OCI-LY7 (cell line): Measurements from ENCODE around the gene WSB1. TPM values are rescaled to one million over a fixed set of nuclear protein-coding genes. Genes with fewer than 3 reads are reported as not detected.

Experiments used
- BruUV-seq: library from RNA; stranded (reverse); fragments of 400-500 nt; replicated peaks from 2 replicates; lab custom pipeline; 2021; lab: Mats Ljungman, UMichigan
- CTCF ChIA-PET: fragments of 300-600 bp; sonication (Branson Sonifier 250); formaldehyde crosslinking; loops from one replicate; lab custom pipeline; 2022; ENCODE audit warnings: antibody characterized with exemption; ENCODE audit not compliant: unreplicated experiment; lab: Charles Lee
- POLR2A ChIA-PET: fragments of 300-600 bp; sonication (Branson Sonifier 250); formaldehyde crosslinking; loops from one replicate; lab custom pipeline; 2022; ENCODE audit warnings: antibody characterized with exemption; lab: Charles Lee
- DNase-seq: peaks from one replicate; pipeline ENCODE4 v3.0.0-alpha.2; 2015; ENCODE audit warnings: low spot score
- H2AFZ ChIP-seq: fragments of 200-600 bp; sonication (generic), shearing (Covaris generic); 2 replicates; pipeline ENCODE4 v1.6.1; 2014; ENCODE audit warnings: mild to moderate bottlenecking, antibody characterized with exemption, low read length, moderate library complexity
- H3K27ac ChIP-seq: fragments of 200-600 bp; sonication (generic); 2 replicates; pipeline ENCODE4 v1.5.1; 2014; ENCODE audit warnings: mixed run types, low read depth, mild to moderate bottlenecking, moderate library complexity, low read length, inconsistent platforms; ENCODE audit not compliant: poor library complexity, severe bottlenecking
- H3K36me3 ChIP-seq: fragments of 200-600 bp; sonication (generic); 2 replicates; pipeline ENCODE4 v1.6.1; 2014; ENCODE audit warnings: mild to moderate bottlenecking, antibody characterized with exemption, low read length, moderate library complexity, mixed read lengths; ENCODE audit not compliant: insufficient read depth
- H3K4me1 ChIP-seq: fragments of 200-600 bp; sonication (generic); 2 replicates; pipeline ENCODE4 v1.5.1; 2014; ENCODE audit warnings: mild to moderate bottlenecking, low read length; ENCODE audit not compliant: insufficient read depth, poor library complexity, severe bottlenecking
- H3K4me2 ChIP-seq: fragments of 200-600 bp; sonication (generic); 2 replicates; pipeline ENCODE4 v1.6.1; 2014; ENCODE audit warnings: mild to moderate bottlenecking, low read length
- H3K4me3 ChIP-seq: fragments of 200-600 bp; sonication (generic); 2 replicates; pipeline ENCODE4 v1.5.1; 2014; ENCODE audit warnings: mild to moderate bottlenecking, low read depth, low read length; ENCODE audit not compliant: poor library complexity, severe bottlenecking
- H3K79me2 ChIP-seq: fragments of 200-600 bp; sonication (generic); 2 replicates; pipeline ENCODE4 v1.6.1; 2016; ENCODE audit warnings: low read depth, mild to moderate bottlenecking, low read length, moderate library complexity, mixed read lengths; ENCODE audit not compliant: insufficient read depth
- H3K9me2 ChIP-seq: fragments of 200-600 bp; sonication (generic); 2 replicates; pipeline ENCODE4 v1.6.1; 2016; ENCODE audit warnings: mild to moderate bottlenecking, low read length, mixed read lengths; ENCODE audit not compliant: insufficient read depth
- H3K9me3 ChIP-seq: fragments of 200-600 bp; sonication (generic); 2 replicates; pipeline ENCODE4 v1.6.1; 2014; ENCODE audit warnings: mild to moderate bottlenecking, mixed run types, low read length, mixed read lengths
- H4K20me1 ChIP-seq: fragments of 200-600 bp; sonication (generic); 2 replicates; pipeline ENCODE4 v1.6.1; 2014; ENCODE audit warnings: mild to moderate bottlenecking, antibody characterized with exemption, low read length, moderate library complexity, mixed read lengths; ENCODE audit not compliant: insufficient read depth
- EZH2phosphoT487 ChIP-seq: fragments of 200-600 bp; sonication (generic); IDR thresholded peaks from 2 replicates; pipeline ENCODE4 v1.6.1; 2018; ENCODE audit warnings: low read depth, borderline replicate concordance, mild to moderate bottlenecking, mixed run types, antibody characterized with exemption, low read length, moderate library complexity, mixed read lengths
- intact Hi-C: fragments of 100-400 bp; cut with micrococcal nuclease; formaldehyde crosslinking; loops from one replicate; pipeline ENCODE4 v1.10.0; 2022; ENCODE audit not compliant: unreplicated experiment
- total RNA-seq, 2 experiments: library from RNA; depleted of rRNA in 1 of 2; stranded (reverse); fragments of >200 nt in 1 of 2; shearing (Covaris generic) in 1 of 2; gene quantifications; 2 replicates each; pipeline ENCODE4 v1.2.3, GENCODE V29; 2014 to 2022
- TF ChIP-seq, protein P1 (sequence below): fragments of 200-600 bp; sonication (generic); conservative IDR thresholded peaks from 2 replicates; pipeline ENCODE4 v1.5.1; 2014; ENCODE audit warnings: mild to moderate bottlenecking, antibody characterized with exemption, low read length, moderate library complexity, mixed read lengths

Gene WSB1
- total RNA-seq, 2 experiments from 2014 or later: 115 to 118 TPM

DNA sequence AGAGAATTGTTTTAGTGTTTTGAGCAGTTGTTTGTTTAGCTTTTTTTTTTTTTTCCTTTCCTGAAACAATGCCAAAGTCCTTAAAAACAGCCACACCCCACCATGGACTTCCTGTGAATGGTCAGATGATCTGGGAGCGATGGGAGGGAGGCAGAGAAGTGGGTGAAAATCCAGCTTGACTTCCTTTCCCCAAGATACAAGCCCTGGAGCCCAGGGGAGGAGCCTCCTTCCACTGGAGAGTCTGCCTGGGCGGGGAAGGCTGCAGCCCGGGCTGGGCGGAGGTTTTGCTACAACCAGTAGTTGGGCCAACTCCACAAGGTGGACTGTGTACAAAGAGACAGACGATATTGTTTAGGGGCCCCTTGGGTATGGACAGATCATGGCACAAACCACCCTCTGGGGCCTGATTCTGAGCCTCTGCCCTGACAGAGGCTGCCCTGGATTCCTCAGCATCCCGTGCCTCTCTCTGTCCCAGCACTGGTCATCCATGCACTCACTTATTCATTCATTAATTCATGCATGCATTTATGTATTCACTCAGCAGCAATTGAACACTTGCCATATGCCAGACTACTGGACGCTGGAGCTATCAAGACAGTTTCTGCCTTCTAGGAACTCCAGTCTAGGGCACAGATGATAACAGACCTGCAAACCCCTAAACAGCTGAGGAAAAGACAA is 29.8 kb downstream of the WSB1 start:
- no peak overlapping the region for H3K4me3 ChIP-seq
- H3K4me1 ChIP-seq: no peaks in the 10 kb centered on the region
- intact Hi-C loops: no loop called here
- H3K4me2 ChIP-seq: no peak overlapping the region
- peaks cover 4% of the 10 kb centered on the region for H3K36me3 ChIP-seq
- POLR2A ChIA-PET: interaction anchor here (0.6 to 1.7 kb wide), 2 partner anchors 9 to 117 kb away, joined by 3 to 8 read pairs; no protein-coding TSS in a partner anchor
- no peaks in the 10 kb centered on the region for H3K79me2 ChIP-seq
- H3K9me2 ChIP-seq: no peaks in the 10 kb centered on the region
- TF ChIP-seq, protein P1, sequence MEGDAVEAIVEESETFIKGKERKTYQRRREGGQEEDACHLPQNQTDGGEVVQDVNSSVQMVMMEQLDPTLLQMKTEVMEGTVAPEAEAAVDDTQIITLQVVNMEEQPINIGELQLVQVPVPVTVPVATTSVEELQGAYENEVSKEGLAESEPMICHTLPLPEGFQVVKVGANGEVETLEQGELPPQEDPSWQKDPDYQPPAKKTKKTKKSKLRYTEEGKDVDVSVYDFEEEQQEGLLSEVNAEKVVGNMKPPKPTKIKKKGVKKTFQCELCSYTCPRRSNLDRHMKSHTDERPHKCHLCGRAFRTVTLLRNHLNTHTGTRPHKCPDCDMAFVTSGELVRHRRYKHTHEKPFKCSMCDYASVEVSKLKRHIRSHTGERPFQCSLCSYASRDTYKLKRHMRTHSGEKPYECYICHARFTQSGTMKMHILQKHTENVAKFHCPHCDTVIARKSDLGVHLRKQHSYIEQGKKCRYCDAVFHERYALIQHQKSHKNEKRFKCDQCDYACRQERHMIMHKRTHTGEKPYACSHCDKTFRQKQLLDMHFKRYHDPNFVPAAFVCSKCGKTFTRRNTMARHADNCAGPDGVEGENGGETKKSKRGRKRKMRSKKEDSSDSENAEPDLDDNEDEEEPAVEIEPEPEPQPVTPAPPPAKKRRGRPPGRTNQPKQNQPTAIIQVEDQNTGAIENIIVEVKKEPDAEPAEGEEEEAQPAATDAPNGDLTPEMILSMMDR: no peak
- TF ChIP-seq EZH2phosphoT487: no peak
- H3K27ac ChIP-seq: no peak overlapping the region
- no peak for DNase-seq
- H4K20me1 ChIP-seq: no peaks in the 10 kb centered on the region
- no peaks in the 10 kb centered on the region for H3K9me3 ChIP-seq
- CTCF ChIA-PET: interaction anchor here (1.0 kb wide), 1 partner anchor 78 kb away, joined by 4 read pairs; no protein-coding TSS in a partner anchor
- BruUV-seq: no TSS peak
- no peak overlapping the region for H2AFZ ChIP-seq

DNA sequence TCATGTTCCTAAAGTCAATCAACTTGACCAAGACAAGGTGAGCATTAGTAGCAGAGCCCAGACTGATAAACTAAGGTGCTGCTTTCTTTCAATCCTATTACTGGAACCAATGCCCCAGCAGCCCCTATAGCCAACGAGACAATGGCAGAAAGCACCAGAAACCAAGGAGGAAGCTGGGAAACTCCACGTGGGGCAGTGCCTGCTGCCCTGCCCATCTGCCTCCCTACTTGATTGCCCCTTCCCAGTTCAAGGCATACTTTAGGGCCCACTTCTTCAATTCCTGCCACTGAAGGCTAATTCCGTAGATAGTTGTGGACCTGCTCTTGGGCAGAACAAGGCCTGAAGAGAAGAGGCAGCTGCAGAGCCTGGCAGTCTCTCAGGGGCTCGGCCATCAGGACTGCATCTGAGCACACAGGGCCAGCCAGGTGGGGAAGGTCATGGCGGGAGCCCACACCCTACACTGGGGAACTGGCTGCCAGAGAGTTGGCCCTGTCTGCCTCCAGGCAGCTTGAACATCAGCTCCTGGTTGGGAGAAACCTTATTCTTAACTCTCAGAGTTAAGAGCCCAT is 30.9 kb downstream of the WSB1 start:
- Histone ChIP-seq H3K9me2 (no peaks in the 10 kb centered on the region), H3K79me2 (no peaks in the 10 kb centered on the region), H3K9me3 (no peaks in the 10 kb centered on the region), H3K4me1 (no peaks in the 10 kb centered on the region), H3K27ac (no peak overlapping the region), H3K4me2 (no peak overlapping the region), H4K20me1 (no peaks in the 10 kb centered on the region), H2AFZ (no peak overlapping the region), H3K4me3 (no peak overlapping the region), H3K36me3 (no peaks in the 10 kb centered on the region)
- intact Hi-C loops: no loop called here
- no peak for TF ChIP-seq EZH2phosphoT487
- TF ChIP-seq, protein P1: no peak
- CTCF ChIA-PET: no interaction called here
- DNase-seq: no peak
- no TSS peak for BruUV-seq
- POLR2A ChIA-PET: interaction anchor here (1.7 kb wide), 1 partner anchor 10 kb away, joined by 3 read pairs; no protein-coding TSS in a partner anchor

DNA sequence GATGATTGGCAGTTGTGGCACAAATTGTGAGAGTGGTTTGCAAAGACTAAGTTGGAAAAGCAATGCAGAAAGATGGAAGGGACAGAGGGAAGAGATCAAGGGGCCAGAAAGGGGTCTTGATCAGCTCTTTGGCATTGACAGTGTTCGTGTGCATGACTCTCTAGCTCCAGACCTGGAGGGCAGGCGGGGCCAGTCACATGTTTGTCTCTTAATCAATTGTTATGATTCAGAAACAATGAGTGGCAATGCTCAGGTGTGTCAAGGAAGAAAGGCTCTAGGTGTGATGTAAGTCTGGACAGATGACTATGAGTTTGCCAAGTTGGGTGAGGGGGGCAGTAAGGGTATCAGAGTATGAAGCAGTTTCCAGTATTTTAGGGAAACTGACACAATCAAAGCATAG is 32.1 kb downstream of the WSB1 start:
- BruUV-seq: no TSS peak
- no peaks in the 10 kb centered on the region for H3K9me3 ChIP-seq
- POLR2A ChIA-PET: no interaction called here
- TF ChIP-seq, protein P1: no peak
- no peak for TF ChIP-seq EZH2phosphoT487
- DNase-seq: no peak
- no peaks in the 10 kb centered on the region for H3K36me3 ChIP-seq
- H3K4me2 ChIP-seq: no peak overlapping the region
- H3K4me1 ChIP-seq: no peaks in the 10 kb centered on the region
- CTCF ChIA-PET: no interaction called here
- H3K27ac ChIP-seq: no peak overlapping the region
- intact Hi-C loops: no loop called here
- no peak overlapping the region for H2AFZ ChIP-seq
- no peak overlapping the region for H3K4me3 ChIP-seq
- no peaks in the 10 kb centered on the region for H4K20me1 ChIP-seq
- no peaks in the 10 kb centered on the region for H3K79me2 ChIP-seq
- no peaks in the 10 kb centered on the region for H3K9me2 ChIP-seq
